ENCODE measurements around the gene CCDC178. TPM values are rescaled to one million over a fixed set of nuclear protein-coding genes. Genes with fewer than 3 reads are reported as not detected.
"Not testable (repeated sequence)": the region's sequence is repeated elsewhere in the genome, so short reads cannot be mapped to it uniquely, and the experiment has no call there.

CCDC178 gene
- total RNA-seq, 3 donors from 2014 or later: not detected

GRCh38 chr18:33350256-33350655 is 90.3 kb downstream of the CCDC178 start:
- DNase-seq: no peak
- H3K4me1 ChIP-seq (ENCODE audit: low read depth): no peaks in the 10 kb centered on the region
- H3K4me3 ChIP-seq: no peak overlapping the region
- intact Hi-C loops (cut with DNase I, micrococcal nuclease): no loop called here
- no peak for ATAC-seq
- no peaks in the 10 kb centered on the region for H3K36me3 ChIP-seq (ENCODE audit: low read depth)
- no peak for TF ChIP-seq CTCF (IDR thresholded peaks at IDR 0.05)
- H3K9me3 ChIP-seq: no peaks in the 10 kb centered on the region

GRCh38 chr18:33339733-33340132 is 100.8 kb downstream of the CCDC178 start:
- not testable (repeated sequence) for H3K36me3 ChIP-seq (ENCODE audit: low read depth); H3K4me1 ChIP-seq (ENCODE audit: low read depth); H3K4me3 ChIP-seq; DNase-seq; ATAC-seq
- intact Hi-C loops (cut with DNase I, micrococcal nuclease): loop anchor here in 1 of 2 donors (10.0 kb wide), 1 partner anchor 65 kb away; no protein-coding TSS in a partner anchor
- peaks cover 16% of the 10 kb centered on the region for H3K9me3 ChIP-seq

GRCh38 chr18:33334781-33335180 is 105.7 kb downstream of the CCDC178 start:
- peaks cover 2% of the 10 kb centered on the region for H3K9me3 ChIP-seq

GRCh38 chr18:33330711-33331110 is 109.8 kb downstream of the CCDC178 start:
- no peak for ATAC-seq
- Histone ChIP-seq H3K36me3 (ENCODE audit: low read depth) (no peaks in the 10 kb centered on the region), H3K4me1 (ENCODE audit: low read depth) (no peaks in the 10 kb centered on the region), H3K9me3 (no peaks in the 10 kb centered on the region), H3K4me3 (no peak overlapping the region)
- no peak for DNase-seq
- intact Hi-C loops (cut with DNase I, micrococcal nuclease): loop anchor here in 1 of 2 donors (10.0 kb wide), 1 partner anchor 56 kb away; no protein-coding TSS in a partner anchor
- no peak for TF ChIP-seq CTCF (IDR thresholded peaks at IDR 0.05)

More at GRCh38 chr18:33334781-33335180, 105.7 kb downstream of the CCDC178 start:
- intact Hi-C loops (cut with DNase I, micrococcal nuclease): loop anchor here in 1 of 2 donors (10.0 kb wide), 1 partner anchor 60 kb away; no protein-coding TSS in a partner anchor
- no peaks in the 10 kb centered on the region for H3K36me3 ChIP-seq (ENCODE audit: low read depth)
- DNase-seq: no peak
- ATAC-seq: no peak
- TF ChIP-seq CTCF (IDR thresholded peaks at IDR 0.05): no peak
- H3K4me3 ChIP-seq: no peak overlapping the region
- H3K4me1 ChIP-seq (ENCODE audit: low read depth): no peaks in the 10 kb centered on the region

- intact Hi-C loops (cut with DNase I, micrococcal nuclease): no loop called here
- Histone ChIP-seq H3K4me1 (ENCODE audit: low read depth) (no peaks in the 10 kb centered on the region), H3K9me3 (no peaks in the 10 kb centered on the region), H3K36me3 (ENCODE audit: low read depth) (no peaks in the 10 kb centered on the region), H3K4me3 (no peak overlapping the region)
- ATAC-seq: no peak
- TF ChIP-seq CTCF (IDR thresholded peaks at IDR 0.05): no peak
- no peak for DNase-seq
Measured at GRCh38 chr18:33326975-33327374, 113.5 kb downstream of the CCDC178 start.

GRCh38 chr18:33317640-33318039 is 122.9 kb downstream of the CCDC178 start:
- no peaks in the 10 kb centered on the region for H3K4me1 ChIP-seq (ENCODE audit: low read depth)
- TF ChIP-seq CTCF (IDR thresholded peaks at IDR 0.05): no peak
- ATAC-seq (no peak), DNase-seq (no peak)
- intact Hi-C loops (cut with DNase I, micrococcal nuclease): no loop called here
- H3K36me3 ChIP-seq (ENCODE audit: low read depth): no peaks in the 10 kb centered on the region
- H3K4me3 ChIP-seq: no peak overlapping the region
- H3K9me3 ChIP-seq: peaks cover 7% of the 10 kb centered on the region
